ENCODE measurements around the gene CISTR.

CISTR gene

DNA sequence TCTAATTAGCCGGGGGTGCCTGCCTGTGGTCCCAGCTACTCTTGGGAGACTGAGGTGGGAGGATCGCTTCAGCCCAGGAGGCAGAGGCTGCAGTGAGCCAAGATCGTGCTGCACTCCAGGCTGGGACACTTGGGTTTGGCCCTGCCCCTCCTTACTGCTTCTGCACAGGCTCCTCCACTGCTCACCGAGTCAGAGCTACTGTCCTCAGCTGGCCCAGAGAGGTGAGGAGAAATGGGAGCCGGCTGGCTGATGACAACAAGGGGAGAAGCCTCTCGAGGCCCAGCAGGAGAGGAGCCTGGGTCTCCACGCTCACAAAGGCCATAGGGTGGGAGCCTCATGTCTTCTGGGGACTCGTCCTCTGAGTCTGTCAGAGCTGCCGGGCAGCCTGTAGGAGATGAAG, 38.3 kb downstream of the CISTR start:
- no peak for DNase-seq

DNA sequence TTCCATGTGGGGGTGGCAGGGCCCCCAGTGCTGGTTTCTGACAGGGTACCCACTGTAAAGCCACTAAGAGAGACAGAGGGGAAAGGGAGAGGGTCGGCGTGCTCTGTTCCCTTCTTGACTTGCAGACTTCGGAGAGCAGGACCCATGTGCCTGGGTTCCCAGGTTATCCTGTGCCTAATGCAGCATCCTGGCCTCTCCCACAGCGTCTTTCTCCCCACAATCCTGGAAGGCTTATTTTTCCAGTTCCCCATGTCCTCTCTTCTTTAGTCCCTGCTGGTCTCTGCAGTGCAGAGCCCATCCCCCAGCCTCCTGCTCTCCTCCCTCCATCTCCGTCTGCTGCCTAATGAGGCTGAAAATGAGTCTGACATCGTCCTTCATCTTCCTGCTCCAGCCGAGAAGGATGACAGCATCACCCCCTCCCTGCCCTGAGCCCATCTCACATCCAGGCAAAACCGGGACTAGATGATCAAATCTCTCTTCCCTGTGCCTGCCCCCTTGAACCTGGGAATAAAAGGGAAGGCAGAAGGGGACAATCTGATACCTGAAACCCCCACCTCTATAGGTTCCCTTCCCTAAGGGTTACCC, 39.6 kb downstream of the CISTR start:
- no peak for DNase-seq

DNA sequence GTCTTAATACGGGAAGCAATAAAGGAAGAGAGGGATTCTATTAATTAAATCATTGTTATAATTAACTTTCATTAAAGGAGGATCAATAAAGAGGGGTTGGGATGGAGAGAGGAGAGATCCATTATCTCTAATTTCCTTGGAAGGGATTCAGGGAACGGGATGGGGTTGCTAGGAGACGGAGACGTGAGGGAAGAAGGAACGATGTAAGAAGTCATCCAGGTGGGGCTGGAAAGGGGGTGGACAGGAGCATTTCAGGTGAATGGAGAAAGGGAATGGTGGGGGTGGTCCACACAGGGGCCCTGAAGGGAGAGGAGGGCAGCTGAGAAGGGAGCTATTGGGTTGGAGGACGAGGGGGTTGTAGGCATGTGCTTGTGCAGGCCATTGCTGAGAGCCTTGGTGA, 41.7 kb downstream of the CISTR start:
- no peak for DNase-seq

DNA sequence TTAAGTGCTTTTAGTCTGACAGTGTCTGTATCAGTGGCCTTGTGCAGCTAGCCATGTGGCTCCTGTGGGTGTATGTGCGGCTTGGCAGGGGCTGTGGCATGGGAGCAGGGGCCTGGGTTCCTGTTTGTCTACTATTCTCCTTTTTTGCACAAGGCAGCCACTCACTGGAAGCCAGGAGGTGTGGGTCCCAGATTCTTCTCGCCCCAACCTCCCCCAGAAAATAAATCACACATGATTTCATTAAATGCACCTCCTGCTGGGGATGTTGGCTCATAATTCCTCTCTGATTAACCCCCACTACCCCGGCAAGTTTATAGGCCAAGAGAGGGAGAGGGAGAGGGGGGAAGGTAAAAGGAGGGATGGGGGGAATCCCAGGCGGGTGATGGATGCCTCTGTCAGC, 42.1 kb downstream of the CISTR start:
- no peak for DNase-seq

GRCh38 chr12:53706080-53706479, 45.7 kb downstream of the CISTR start:
- DNase-seq, result no peak

GRCh38 chr12:53703756-53704155, 48.0 kb downstream of the CISTR start:
- DNase-seq, result no peak

- peak; percentile 85 for DNase-seq
Measured at GRCh38 chr12:53701518-53702264, 50.1 kb downstream of the CISTR start.

DNA sequence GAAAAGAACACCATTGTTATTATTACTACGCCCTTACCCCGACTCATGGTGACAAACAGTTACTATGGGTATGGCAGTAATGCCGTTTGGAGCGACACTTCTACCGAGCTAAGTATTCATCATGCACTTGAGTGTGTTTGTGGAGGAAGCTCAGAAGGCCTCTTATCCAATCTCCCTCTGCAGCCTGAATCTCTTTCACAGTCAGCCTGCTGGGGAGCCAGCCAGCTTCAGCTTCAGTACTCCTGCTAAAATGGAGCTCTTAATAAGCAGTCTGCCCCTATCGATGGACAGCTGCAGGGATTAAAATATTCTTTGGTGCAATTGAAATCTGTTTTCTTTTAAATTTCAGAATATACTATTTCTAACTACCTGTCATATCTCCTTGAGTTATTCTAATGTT, 51.2 kb downstream of the CISTR start:
- DNase-seq, result no peak

DNA sequence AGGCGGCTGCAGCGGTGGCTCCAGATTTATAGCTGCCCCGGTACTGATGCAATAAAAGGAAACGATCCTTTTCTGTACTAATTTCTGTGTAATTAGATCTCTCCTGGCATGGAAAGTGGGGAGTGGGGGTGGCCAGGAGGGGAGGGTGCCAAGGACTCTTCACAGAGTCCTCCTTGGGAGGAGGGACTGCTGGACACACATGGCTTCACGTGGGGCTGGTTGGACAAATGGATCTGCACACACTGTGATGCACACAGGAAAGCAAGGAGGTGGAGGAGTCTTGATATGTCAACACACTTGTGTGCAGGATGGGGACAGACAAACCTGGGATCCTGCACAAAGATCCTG, 52.1 kb downstream of the CISTR start:
- no peak for DNase-seq

DNA sequence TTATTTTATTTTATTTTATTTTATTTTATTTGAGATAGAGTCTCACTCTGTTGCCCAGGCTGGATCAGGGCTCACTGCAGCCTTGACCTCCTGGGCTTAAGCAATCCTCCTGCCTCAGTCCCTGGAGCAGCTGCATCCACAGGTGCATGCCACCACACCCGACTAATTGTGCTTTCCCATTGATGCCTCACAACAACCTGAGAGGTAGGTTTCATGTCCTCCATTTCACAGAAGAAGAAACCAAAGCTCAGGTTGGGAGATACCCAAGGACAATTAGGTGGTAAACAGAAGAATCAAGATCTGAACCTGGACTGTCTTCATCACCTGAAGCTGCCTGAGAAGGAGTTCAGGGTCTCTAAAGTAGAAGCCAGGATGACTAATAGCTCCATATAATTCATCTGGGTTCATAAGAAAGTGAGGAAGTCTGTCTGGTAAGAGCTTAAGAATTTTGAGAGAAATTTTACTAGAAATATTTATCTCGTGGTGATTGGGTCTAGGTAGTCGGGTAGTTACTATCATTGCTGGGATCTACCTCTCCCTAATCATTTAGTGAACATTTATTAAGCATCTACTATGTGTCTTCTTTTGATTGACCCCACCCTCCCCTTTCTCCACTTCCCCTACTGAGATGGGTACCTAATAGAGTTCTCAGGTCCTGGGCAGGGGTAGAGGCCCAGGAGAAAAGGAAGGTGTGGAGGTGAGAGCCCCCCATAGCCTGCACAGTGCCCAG, 52.7 kb downstream of the CISTR start:
- no peak for DNase-seq

- no peak for DNase-seq
Measured at GRCh38 chr12:53696655-53697331, 55.0 kb downstream of the CISTR start.
